Measurements from ENCODE around the gene FAM13A.

DNA sequence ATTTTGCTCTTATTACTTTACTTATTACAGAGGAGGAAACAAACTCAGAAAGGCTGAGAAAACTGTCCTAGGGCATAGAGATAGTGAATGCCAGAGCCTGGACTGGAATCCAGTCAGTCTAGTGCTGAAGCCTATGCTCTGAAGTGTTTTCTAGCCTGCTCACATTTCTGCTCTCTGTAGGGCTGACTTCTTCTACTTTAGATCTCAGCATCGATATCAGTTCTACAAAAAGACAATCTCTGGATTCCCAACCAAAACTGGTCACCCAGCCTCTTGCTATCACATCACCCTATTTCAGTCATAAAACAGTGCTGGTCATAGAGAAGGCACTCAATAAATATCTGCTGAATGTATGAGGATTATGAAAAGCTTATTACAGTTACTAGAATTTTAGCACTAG lies 87.2 kb downstream of the FAM13A start:
- TF ChIP-seq EZH2 (IDR thresholded peaks at IDR 0.05; ENCODE audit: borderline replicate concordance, insufficient read depth, low read depth, low read length, poor library complexity, severe bottlenecking), result no peak
- TF ChIP-seq, protein P1, sequence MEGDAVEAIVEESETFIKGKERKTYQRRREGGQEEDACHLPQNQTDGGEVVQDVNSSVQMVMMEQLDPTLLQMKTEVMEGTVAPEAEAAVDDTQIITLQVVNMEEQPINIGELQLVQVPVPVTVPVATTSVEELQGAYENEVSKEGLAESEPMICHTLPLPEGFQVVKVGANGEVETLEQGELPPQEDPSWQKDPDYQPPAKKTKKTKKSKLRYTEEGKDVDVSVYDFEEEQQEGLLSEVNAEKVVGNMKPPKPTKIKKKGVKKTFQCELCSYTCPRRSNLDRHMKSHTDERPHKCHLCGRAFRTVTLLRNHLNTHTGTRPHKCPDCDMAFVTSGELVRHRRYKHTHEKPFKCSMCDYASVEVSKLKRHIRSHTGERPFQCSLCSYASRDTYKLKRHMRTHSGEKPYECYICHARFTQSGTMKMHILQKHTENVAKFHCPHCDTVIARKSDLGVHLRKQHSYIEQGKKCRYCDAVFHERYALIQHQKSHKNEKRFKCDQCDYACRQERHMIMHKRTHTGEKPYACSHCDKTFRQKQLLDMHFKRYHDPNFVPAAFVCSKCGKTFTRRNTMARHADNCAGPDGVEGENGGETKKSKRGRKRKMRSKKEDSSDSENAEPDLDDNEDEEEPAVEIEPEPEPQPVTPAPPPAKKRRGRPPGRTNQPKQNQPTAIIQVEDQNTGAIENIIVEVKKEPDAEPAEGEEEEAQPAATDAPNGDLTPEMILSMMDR (IDR thresholded peaks at IDR 0.05), result no peak
